MM.1S (cell line): ENCODE data around the gene SLC4A4.

ENCODE experiments used
- CTCF ChIP-seq: fragments of 300-600 bp; sonication (generic); IDR thresholded peaks from 2 replicates; pipeline ENCODE4 v1.5.1; 2016; ENCODE audit warnings: antibody characterized with exemption, low read length, mixed read lengths
- EZH2 ChIP-seq: fragments of 300-600 bp; sonication (generic); optimal IDR thresholded peaks from 2 replicates; pipeline ENCODE3; 2017; ENCODE audit warnings: low read depth, mild to moderate bottlenecking, antibody characterized with exemption, low read length, mixed read lengths

- TF ChIP-seq CTCF (no peak), EZH2 (no peak)
Observed at GRCh38 chr4:71520308-71520707, 181.5 kb downstream of the SLC4A4 start.
